Ovary (tissue), 9 donors: ENCODE data around the gene RNGTT. TPM values are rescaled to one million over a fixed set of nuclear protein-coding genes. Genes with fewer than 3 reads are reported as not detected.

Source experiments
- DNase-seq, 5 donors: peaks; one replicate each; pipeline ENCODE4 v3.0.0-alpha.2; 2019 to 2020
- H3K27ac ChIP-seq, 2 donors: fragments of 200-600 bp; one replicate each; pipeline versions ENCODE4 v1.5.1 to v1.8.0; 2019 to 2022
- H3K27me3 ChIP-seq: fragments of 200-600 bp; one replicate; pipeline ENCODE4 v1.8.0; 2022
- H3K36me3 ChIP-seq: fragments of 200-600 bp; sonication (generic); one replicate; pipeline ENCODE4 v1.5.1; 2019
- H3K4me1 ChIP-seq: one replicate; pipeline ENCODE4 v1.8.1; 2013; ENCODE audit warnings: mild to moderate bottlenecking, moderate library complexity; ENCODE audit not compliant: insufficient read depth
- H3K4me3 ChIP-seq: fragments of 200-600 bp; sonication (generic); one replicate; pipeline ENCODE4 v1.5.1; 2017
- H3K9me3 ChIP-seq, 2 donors: fragments of 200-600 bp in 1 of 2; sonication (generic) in 1 of 2; one replicate each; pipeline versions ENCODE4 v1.5.1 to v1.8.1; 2013 to 2019; ENCODE audit warnings: mild to moderate bottlenecking in 1 of 2, moderate library complexity in 1 of 2
- EP300 ChIP-seq: sonication (generic); formaldehyde crosslinking; IDR thresholded peaks from one replicate; pipeline ENCODE4 v1.6.1; 2017; ENCODE audit warnings: antibody characterized with exemption
- POLR2A ChIP-seq: fragments of 450-650 bp; IDR thresholded peaks from one replicate; pipeline ENCODE4 v1.6.1; 2017; ENCODE audit warnings: antibody characterized with exemption, mild to moderate bottlenecking, moderate library complexity
- WGBS, 3 donors: extraction: QIAGEN DNeasy Blood & Tissue Kit in 1 of 3; methylation state at CpG; one replicate each; pipeline versions ENCODE4 v1.1.5 to v1.1.7; 2013 to 2017; 5-methylcytosine and 5-hydroxymethylcytosine counted together
- intact Hi-C, 4 donors: fragments of 100-400 bp; cut with DNase I; formaldehyde crosslinking; loops; one replicate each; pipeline versions ENCODE4 v1.11.0 to v1.15.1; 2022 to 2023
- polyA plus RNA-seq, 2 donors: library from polyadenylated mRNA; stranded (reverse); fragments of 200-250 nt in 1 of 2; fragments of 350-450 nt in 1 of 2; fragmentation: Illumina TruSeq in 1 of 2; extraction: RNeasy Lipid Tissue Mini Kit (QIAGEN cat#74804) in 1 of 2; gene quantifications; one replicate each; pipeline ENCODE4 v1.2.3, GENCODE V29; 2013 to 2014
- total RNA-seq, 7 donors: library from RNA; depleted of rRNA in 2 of 7; stranded (reverse); fragments of >200 nt in 2 of 7; fragmentation: NEBNext Ultra II Directional in 3 of 7; extraction: Animal tissue kit (Norgen Biotek cat#: 25700) in 3 of 7; gene quantifications; one replicate each; pipeline versions ENCODE4 v1.1.0 to v1.2.4, GENCODE V29; 2016 to 2023
- TF ChIP-seq, protein P1 (sequence below), 3 donors: fragments of 450-650 bp in 2 of 3; fragments of 200-600 bp in 1 of 3; IDR thresholded peaks; one replicate each; pipeline versions ENCODE4 v1.5.1 to v1.8.0; 2016 to 2022; ENCODE audit warnings: antibody characterized with exemption in 3 of 3, mild to moderate bottlenecking in 1 of 3
- donor health status: DM: no; HTN: no; CAD: no; lungs with moderate emphysema.
- donor health status: DM: no; HTN: no; CAD: no.
- donor health status: Bipolar disorder and iron deficiency.
- donor health status: DM: yes; HTN: yes; CAD: no.
- donor health status: DM: no; HTN: no; CAD: no.
- donor health status: DM: yes; HTN: yes; CAD: no.

The RNGTT gene
- total and polyA plus RNA-seq, 9 donors = 3.9 to 17.9 (median 10.5) TPM

DNA sequence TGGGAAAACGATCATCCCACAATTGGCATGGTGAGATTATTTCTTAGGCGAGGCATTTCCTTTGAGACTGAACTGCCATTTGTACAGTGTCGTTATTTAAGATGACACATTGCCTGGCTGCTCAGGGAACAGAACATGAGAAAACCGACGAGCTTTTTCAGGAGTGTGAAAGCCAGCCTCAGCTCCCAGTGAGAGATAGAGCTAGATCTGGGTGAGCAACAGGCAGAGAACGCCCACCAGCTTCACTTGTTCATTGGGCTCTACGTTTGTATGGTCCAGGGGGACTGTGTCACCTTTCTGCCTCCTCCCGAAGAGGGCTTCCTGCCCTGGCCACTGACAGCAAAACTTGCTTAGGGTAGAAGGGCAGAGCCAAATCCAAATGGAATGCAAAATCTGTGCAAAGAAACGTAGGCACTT, 378.1 kb downstream of the RNGTT start:
- Histone ChIP-seq H3K27ac (no peak overlapping the region), H3K4me1 (no peaks in the 10 kb centered on the region), H3K27me3 (no peaks in the 10 kb centered on the region), H3K36me3 (no peaks in the 10 kb centered on the region), H3K4me3 (no peak overlapping the region), H3K9me3 (no peaks in the 10 kb centered on the region)
- no peak for DNase-seq
- TF ChIP-seq EP300 (no peak), POLR2A (no peak)
- TF ChIP-seq, protein P1, sequence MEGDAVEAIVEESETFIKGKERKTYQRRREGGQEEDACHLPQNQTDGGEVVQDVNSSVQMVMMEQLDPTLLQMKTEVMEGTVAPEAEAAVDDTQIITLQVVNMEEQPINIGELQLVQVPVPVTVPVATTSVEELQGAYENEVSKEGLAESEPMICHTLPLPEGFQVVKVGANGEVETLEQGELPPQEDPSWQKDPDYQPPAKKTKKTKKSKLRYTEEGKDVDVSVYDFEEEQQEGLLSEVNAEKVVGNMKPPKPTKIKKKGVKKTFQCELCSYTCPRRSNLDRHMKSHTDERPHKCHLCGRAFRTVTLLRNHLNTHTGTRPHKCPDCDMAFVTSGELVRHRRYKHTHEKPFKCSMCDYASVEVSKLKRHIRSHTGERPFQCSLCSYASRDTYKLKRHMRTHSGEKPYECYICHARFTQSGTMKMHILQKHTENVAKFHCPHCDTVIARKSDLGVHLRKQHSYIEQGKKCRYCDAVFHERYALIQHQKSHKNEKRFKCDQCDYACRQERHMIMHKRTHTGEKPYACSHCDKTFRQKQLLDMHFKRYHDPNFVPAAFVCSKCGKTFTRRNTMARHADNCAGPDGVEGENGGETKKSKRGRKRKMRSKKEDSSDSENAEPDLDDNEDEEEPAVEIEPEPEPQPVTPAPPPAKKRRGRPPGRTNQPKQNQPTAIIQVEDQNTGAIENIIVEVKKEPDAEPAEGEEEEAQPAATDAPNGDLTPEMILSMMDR (IDR thresholded peaks at IDR 0.05) = no peak
- 74 to 84% (median 76%) methylated on average over 9 of the region's 9 CpGs for WGBS, 3 donors
- intact Hi-C loops = loop anchor here in 1 of 4 donors (5.0 kb wide), 1 partner anchor 1662 kb away; no protein-coding TSS in a partner anchor

DNA sequence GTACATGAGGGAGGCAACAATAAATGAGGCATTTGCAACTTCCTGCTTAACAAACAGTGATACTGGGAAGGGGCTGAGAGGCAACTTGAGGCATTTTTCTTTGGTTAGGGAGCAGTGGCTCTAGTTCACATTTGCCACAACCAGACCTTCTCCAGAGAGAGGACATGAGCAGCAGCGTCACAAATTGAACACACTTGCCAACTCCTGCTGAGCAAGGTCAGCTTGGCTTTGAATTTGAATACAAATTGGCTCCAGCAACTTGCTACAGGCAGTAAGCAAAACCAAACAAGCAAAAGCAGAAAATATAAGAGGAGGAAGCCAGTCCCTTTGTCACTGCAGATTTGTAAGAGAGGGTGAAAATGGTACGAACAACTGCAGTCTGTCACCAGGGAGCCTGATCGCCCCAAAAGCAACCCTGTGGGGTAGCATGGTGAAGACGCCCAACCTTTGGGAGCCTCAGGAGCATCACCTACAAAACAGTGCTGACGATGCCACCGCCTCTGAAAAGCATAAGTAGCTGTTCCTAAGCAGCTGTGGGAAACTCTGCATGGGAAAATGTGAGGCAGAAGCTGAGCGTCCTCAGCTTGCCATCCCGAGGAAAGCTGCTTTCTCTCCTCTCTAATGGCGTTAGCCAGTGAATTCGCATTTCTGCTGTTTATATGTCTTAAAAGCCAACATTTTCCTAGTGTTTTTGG, 378.7 kb downstream of the RNGTT start:
- Histone ChIP-seq H3K4me3 (no peak overlapping the region), H3K36me3 (no peaks in the 10 kb centered on the region), H3K27me3 (no peaks in the 10 kb centered on the region), H3K4me1 (no peaks in the 10 kb centered on the region), H3K9me3 (no peaks in the 10 kb centered on the region), H3K27ac (no peak overlapping the region)
- DNase-seq = no peak
- 64 to 71% (median 68%) methylated on average over 10 of the region's 10 CpGs for WGBS, 3 donors
- TF ChIP-seq EP300 (no peak), POLR2A (no peak)
- TF ChIP-seq, protein P1 (IDR thresholded peaks at IDR 0.05) = no peak
- intact Hi-C loops = loop anchor here in 1 of 4 donors (5.0 kb wide), 2 partner anchors 252 to 1663 kb away; no protein-coding TSS in a partner anchor

DNA sequence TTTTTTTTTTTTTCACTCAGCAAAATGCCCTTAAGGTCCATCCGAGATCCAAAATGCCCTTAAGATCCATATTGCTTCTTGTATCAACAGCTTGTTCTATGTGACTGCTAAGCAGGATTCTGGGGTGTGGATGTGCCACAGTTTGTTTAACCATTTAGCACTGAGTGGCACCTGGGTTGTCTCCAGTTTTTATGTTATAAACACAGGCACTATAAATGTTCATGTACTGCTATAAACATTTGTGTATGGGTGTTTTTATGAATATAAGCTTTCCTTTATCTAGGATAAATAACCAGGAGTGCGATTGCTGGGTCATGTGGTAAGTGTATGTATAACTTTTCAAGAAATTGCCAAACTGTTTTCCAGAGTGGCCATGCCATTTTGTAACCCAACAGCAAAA, 386.0 kb downstream of the RNGTT start:
- Histone ChIP-seq H3K4me3 (no peak overlapping the region), H3K9me3 (no peaks in the 10 kb centered on the region), H3K4me1 (no peaks in the 10 kb centered on the region), H3K27ac (no peak overlapping the region), H3K27me3 (no peaks in the 10 kb centered on the region), H3K36me3 (no peaks in the 10 kb centered on the region)
- no peak for DNase-seq
- no peak for TF ChIP-seq EP300
- no peak for TF ChIP-seq POLR2A
- TF ChIP-seq, protein P1 (IDR thresholded peaks at IDR 0.05) = no peak
- intact Hi-C loops = no loop called here
- WGBS, 3 donors = 80 to 93% (median 93%) methylated on average over 2 of the region's 2 CpGs

DNA sequence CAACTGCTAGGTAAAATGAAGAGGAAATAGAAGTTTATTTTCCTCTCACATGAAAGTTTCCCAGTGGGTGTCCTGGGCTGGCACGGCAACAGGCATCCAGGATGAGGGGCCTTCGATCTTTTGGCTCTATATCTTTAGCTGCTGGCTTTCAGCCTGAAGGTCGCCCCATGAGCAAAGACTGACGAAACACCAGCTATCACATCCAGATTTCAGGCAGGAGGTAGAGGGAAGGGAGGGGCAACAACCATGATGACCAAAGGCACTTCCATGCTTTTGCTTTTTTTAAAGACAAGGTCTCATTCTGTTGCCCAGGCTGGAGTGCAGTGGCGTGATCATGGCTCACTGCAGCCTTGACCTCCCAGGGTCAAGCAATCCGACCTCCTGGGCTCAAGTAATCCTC, 387.9 kb downstream of the RNGTT start:
- Histone ChIP-seq H3K36me3 (no peaks in the 10 kb centered on the region), H3K27me3 (no peaks in the 10 kb centered on the region), H3K9me3 (no peaks in the 10 kb centered on the region), H3K27ac (no peak overlapping the region), H3K4me1 (no peaks in the 10 kb centered on the region), H3K4me3 (no peak overlapping the region)
- intact Hi-C loops = no loop called here
- TF ChIP-seq, protein P1 (IDR thresholded peaks at IDR 0.05) = no peak
- TF ChIP-seq POLR2A = no peak
- no peak for TF ChIP-seq EP300
- no peak for DNase-seq
- WGBS, 3 donors = 58 to 66% (median 60%) methylated on average over 6 of the region's 6 CpGs
